Vagina (tissue), 2 donors: Measurements from ENCODE around the gene AMER3. TPM values are rescaled to one million over a fixed set of nuclear protein-coding genes. Genes with fewer than 3 reads are reported as not detected.

Experiments
- DNase-seq, 2 donors: peaks; one replicate each; pipeline ENCODE4 v3.0.0-alpha.2; 2017; ENCODE audit errors: extremely low spot score in 2 of 2
- H3K27ac ChIP-seq: fragments of 200-600 bp; sonication (generic); one replicate; pipeline ENCODE4 v1.5.1; 2019
- H3K27me3 ChIP-seq: fragments of 200-600 bp; sonication (generic); one replicate; pipeline ENCODE4 v1.5.1; 2019
- H3K36me3 ChIP-seq, 2 donors: fragments of 200-600 bp; sonication (generic); one replicate each; pipeline ENCODE4 v1.5.1; 2017 to 2019
- H3K4me1 ChIP-seq: fragments of 200-600 bp; sonication (generic); one replicate; pipeline ENCODE4 v1.5.1; 2019
- H3K4me3 ChIP-seq, 2 donors: fragments of 200-600 bp; sonication (generic); 1 replicate in 1 of 2; 2 replicates in 1 of 2; pipeline ENCODE4 v1.5.1; 2016 to 2019
- H3K9me3 ChIP-seq: fragments of 200-600 bp; sonication (generic); one replicate; pipeline ENCODE4 v1.5.1; 2019
- CTCF ChIP-seq, 3 experiments: fragments of 450-650 bp in 2 of 3; fragments of 200-600 bp in 1 of 3; sonication (generic) in 1 of 3; IDR thresholded peaks; one replicate each; pipeline ENCODE4 v1.5.1; 2017 to 2019; ENCODE audit warnings: antibody characterized with exemption in 3 of 3, mild to moderate bottlenecking in 2 of 3, moderate library complexity in 2 of 3
- POLR2A ChIP-seq, 2 donors: fragments of 450-650 bp; IDR thresholded peaks; one replicate each; pipeline ENCODE4 v1.6.1; 2017; ENCODE audit warnings: antibody characterized with exemption in 2 of 2, mild to moderate bottlenecking in 2 of 2, moderate library complexity in 2 of 2
- POLR2AphosphoS5 ChIP-seq, 2 donors: sonication (generic); formaldehyde crosslinking; IDR thresholded peaks; one replicate each; pipeline ENCODE4 v1.9.0; 2017; ENCODE audit warnings: antibody characterized with exemption in 2 of 2, mild to moderate bottlenecking in 2 of 2, low read depth in 1 of 2; ENCODE audit not compliant: insufficient read depth in 1 of 2
- intact Hi-C: fragments of 100-400 bp; cut with DNase I; formaldehyde crosslinking; loops from one replicate; pipeline ENCODE4 v1.15.1; 2023
- total RNA-seq: library from RNA; depleted of rRNA; stranded (reverse); fragments of >200 nt; gene quantifications from one replicate; pipeline ENCODE4 v1.2.3, GENCODE V29; 2016

The AMER3 gene
- total RNA-seq, 1 donor from 2014 or later: not detected

GRCh38 chr2:130795431-130795830 is 40.1 kb downstream of the AMER3 start:
- H3K27me3 ChIP-seq: no peaks in the 10 kb centered on the region
- H3K36me3 ChIP-seq: no peaks in the 10 kb centered on the region
- TF ChIP-seq POLR2A (IDR thresholded peaks at IDR 0.05): no peak
- no peak for TF ChIP-seq POLR2AphosphoS5 (IDR thresholded peaks at IDR 0.05; ENCODE audit: insufficient read depth in 1 of 2, low read depth in 1 of 2)
- TF ChIP-seq CTCF (IDR thresholded peaks at IDR 0.05): no peak
- H3K27ac ChIP-seq: no peak overlapping the region
- no peak overlapping the region for H3K4me3 ChIP-seq
- intact Hi-C loops: loop anchor here (5.0 kb wide), 1 partner anchor 77 kb away; no protein-coding TSS in a partner anchor
- H3K9me3 ChIP-seq: no peaks in the 10 kb centered on the region
- peaks cover 14% of the 10 kb centered on the region for H3K4me1 ChIP-seq
- no peak for DNase-seq

DNA sequence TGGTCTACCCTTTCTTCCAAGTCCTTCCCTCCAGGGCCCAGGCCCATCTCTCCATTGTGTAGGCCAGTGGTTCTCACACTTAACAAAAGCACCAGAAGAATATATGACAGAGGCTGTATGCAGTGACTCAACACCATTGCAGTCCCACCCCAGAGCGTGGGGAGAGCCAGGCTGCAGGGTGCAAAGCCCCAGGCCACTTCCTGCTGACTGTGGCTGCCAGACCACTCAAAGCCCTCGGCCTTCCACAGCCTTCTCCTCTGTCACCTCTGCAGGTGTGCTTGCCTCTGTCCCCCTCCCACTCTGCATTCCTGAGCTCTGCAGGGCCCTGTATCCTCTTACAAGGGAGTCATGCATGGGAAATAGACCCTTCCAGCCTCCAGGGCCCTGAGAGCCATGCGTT is 41.0 kb downstream of the AMER3 start:
- intact Hi-C loops: loop anchor here (5.0 kb wide), 1 partner anchor 76 kb away; no protein-coding TSS in a partner anchor
- Histone ChIP-seq H3K27ac (no peak overlapping the region), H3K4me3 (no peak overlapping the region), H3K9me3 (no peaks in the 10 kb centered on the region), H3K4me1 (peaks cover 14% of the 10 kb centered on the region), H3K36me3 (no peaks in the 10 kb centered on the region), H3K27me3 (no peaks in the 10 kb centered on the region)
- DNase-seq: no peak
- TF ChIP-seq CTCF (IDR thresholded peaks at IDR 0.05) (no peak), POLR2A (IDR thresholded peaks at IDR 0.05) (no peak), POLR2AphosphoS5 (IDR thresholded peaks at IDR 0.05; ENCODE audit: insufficient read depth in 1 of 2, low read depth in 1 of 2) (no peak)

DNA sequence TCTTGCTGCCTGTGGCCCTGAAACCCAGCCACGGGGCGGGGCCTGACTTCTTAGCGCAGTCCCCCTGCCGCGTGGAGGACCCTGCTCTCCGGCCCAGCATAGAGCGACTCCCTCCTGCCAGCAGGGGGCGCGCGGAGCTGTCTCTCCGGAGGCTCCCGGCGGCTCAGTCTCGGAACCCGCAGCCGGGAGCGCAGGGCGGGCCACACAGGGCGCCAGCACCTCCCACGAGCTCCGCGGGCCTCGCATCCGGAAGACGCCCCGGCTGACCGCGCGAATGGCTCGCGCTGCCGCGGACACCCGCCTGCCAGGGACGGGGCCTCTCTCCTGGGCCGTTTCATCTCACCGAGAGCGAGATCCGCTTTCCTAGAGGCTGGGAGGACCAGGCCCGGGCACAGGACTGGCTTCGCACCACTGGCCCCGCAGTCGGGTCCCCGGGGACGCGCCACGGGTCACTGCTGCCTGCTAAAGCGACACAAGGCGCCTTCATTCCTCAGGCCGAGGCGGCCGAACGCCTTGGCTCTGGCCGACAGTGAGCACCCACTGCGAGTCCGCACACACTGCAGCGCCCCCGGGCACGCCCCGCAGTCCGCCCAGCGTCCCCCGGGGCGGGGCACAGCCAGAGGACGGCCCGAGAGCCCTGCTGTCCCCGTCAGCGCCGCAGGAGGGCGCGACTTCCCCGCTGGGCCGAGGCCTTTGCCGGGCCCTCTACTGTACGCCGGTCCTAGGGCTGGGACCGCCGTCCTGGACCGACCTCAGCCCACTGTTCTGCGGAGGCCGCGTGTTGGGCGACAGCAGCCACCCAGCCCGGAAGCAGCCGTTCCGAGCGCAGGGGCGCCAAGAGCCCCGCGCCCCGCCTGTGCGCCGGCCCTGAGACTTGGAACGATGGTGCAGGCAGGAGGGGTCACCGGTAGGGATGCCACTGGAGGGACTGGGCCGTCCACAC is 42.4 kb downstream of the AMER3 start:
- H3K4me3 ChIP-seq: peak overlapping the region; percentile 66 to 90
- intact Hi-C loops: loop anchor here (5.0 kb wide), 1 partner anchor 75 kb away; no protein-coding TSS in a partner anchor
- H3K9me3 ChIP-seq: no peaks in the 10 kb centered on the region
- TF ChIP-seq POLR2A (IDR thresholded peaks at IDR 0.05): peak in 1 of 2 donors; percentile 13
- TF ChIP-seq POLR2AphosphoS5 (IDR thresholded peaks at IDR 0.05; ENCODE audit: insufficient read depth in 1 of 2, low read depth in 1 of 2): peak; percentile 21 to 66
- peak; percentile 60 to 85 (median 63) for TF ChIP-seq CTCF (IDR thresholded peaks at IDR 0.05)
- peaks cover 14% of the 10 kb centered on the region for H3K4me1 ChIP-seq
- H3K27me3 ChIP-seq: no peaks in the 10 kb centered on the region
- peak overlapping the region; percentile 97 for H3K27ac ChIP-seq
- DNase-seq: no peak
- no peaks in the 10 kb centered on the region for H3K36me3 ChIP-seq

GRCh38 chr2:130798472-130799218 is 43.3 kb downstream of the AMER3 start:
- intact Hi-C loops: loop anchor here (5.0 kb wide), 1 partner anchor 74 kb away; no protein-coding TSS in a partner anchor
- Histone ChIP-seq H3K4me1 (peaks cover 14% of the 10 kb centered on the region), H3K36me3 (no peaks in the 10 kb centered on the region), H3K9me3 (no peaks in the 10 kb centered on the region), H3K4me3 (peak overlapping the region; percentile 66 to 90), H3K27me3 (no peaks in the 10 kb centered on the region), H3K27ac (peak overlapping the region; percentile 97)
- no peak for DNase-seq
- TF ChIP-seq POLR2AphosphoS5 (IDR thresholded peaks at IDR 0.05; ENCODE audit: insufficient read depth in 1 of 2, low read depth in 1 of 2): no peak

DNA sequence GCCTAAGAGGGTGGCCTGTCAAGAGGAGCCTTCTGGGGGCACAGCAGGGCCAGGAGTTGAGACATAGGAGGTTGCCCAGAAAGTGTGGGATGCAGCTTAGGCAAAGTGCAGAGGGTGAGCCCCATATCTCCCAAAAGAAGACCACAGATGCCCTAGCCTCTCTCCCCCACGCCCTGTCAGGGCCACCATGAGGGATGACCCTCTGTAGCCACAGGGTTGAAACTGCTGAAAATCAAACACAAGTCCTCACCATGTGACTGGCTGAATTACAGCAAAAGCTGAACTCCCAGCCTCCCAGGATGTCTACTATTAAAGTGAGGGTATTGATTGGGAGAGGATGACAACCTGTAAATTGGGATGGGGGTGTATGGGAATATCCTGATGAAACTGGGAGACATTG is 44.0 kb downstream of the AMER3 start:
- no peak overlapping the region for H3K4me3 ChIP-seq
- H3K4me1 ChIP-seq: peaks cover 14% of the 10 kb centered on the region
- intact Hi-C loops: loop anchor here (5.0 kb wide), 1 partner anchor 73 kb away; no protein-coding TSS in a partner anchor
- TF ChIP-seq CTCF (IDR thresholded peaks at IDR 0.05) (no peak), POLR2A (IDR thresholded peaks at IDR 0.05) (no peak), POLR2AphosphoS5 (IDR thresholded peaks at IDR 0.05; ENCODE audit: insufficient read depth in 1 of 2, low read depth in 1 of 2) (no peak)
- no peaks in the 10 kb centered on the region for H3K36me3 ChIP-seq
- DNase-seq: no peak
- H3K9me3 ChIP-seq: no peaks in the 10 kb centered on the region
- H3K27me3 ChIP-seq: no peaks in the 10 kb centered on the region
- H3K27ac ChIP-seq: no peak overlapping the region
